Liver (tissue), 3 donors: Measurements from ENCODE around the gene RFX8.

ENCODE experiments used
- CTCF ChIP-seq: fragments of 150-350 bp; IDR thresholded peaks from 2 replicates; pipeline ENCODE4 v1.5.1; 2017; ENCODE audit warnings: improper control_type of control experiment, low read depth, low read length; ENCODE audit not compliant: missing input control
- FOXA1 ChIP-seq: IDR thresholded peaks from 2 replicates; pipeline ENCODE4 v1.6.1; 2016; ENCODE audit warnings: antibody characterized with exemption
- HNF4G ChIP-seq: IDR thresholded peaks from 2 replicates; pipeline ENCODE4 v1.6.1; 2016; ENCODE audit warnings: antibody characterized with exemption
- MAX ChIP-seq: IDR thresholded peaks from 2 replicates; pipeline ENCODE4 v1.6.1; 2016; ENCODE audit warnings: antibody characterized with exemption
- NR2F2 ChIP-seq: IDR thresholded peaks from 2 replicates; pipeline ENCODE4 v1.6.1; 2016; ENCODE audit warnings: antibody characterized with exemption
- RAD21 ChIP-seq, 2 donors: IDR thresholded peaks; 2 replicates each; pipeline ENCODE4 v1.6.1; 2016; ENCODE audit warnings: antibody characterized with exemption in 2 of 2, mild to moderate bottlenecking in 2 of 2
- REST ChIP-seq: IDR thresholded peaks from 2 replicates; pipeline ENCODE4 v1.6.1; 2016; ENCODE audit warnings: antibody characterized with exemption, mild to moderate bottlenecking
- TAF1 ChIP-seq: conservative IDR thresholded peaks from 2 replicates; pipeline ENCODE4 v1.6.1; 2016; ENCODE audit warnings: antibody characterized with exemption, mild to moderate bottlenecking
- YY1 ChIP-seq: IDR thresholded peaks from 2 replicates; pipeline ENCODE4 v1.6.1; 2016; ENCODE audit warnings: antibody characterized with exemption, mild to moderate bottlenecking
- ZBTB33 ChIP-seq: IDR thresholded peaks from 2 replicates; pipeline ENCODE4 v1.6.1; 2016; ENCODE audit warnings: antibody characterized with exemption
- donor health status: healthy.
- donor health status: healthy.

GRCh38 chr2:101356521-101356920 is 118.4 kb downstream of the RFX8 start:
- TF ChIP-seq CTCF: no peak
- no peak for TF ChIP-seq REST
- TF ChIP-seq ZBTB33: no peak
- TF ChIP-seq FOXA1: no peak
- no peak for TF ChIP-seq RAD21 (IDR thresholded peaks at IDR 0.05)
- no peak for TF ChIP-seq MAX
- TF ChIP-seq NR2F2: no peak
- TF ChIP-seq YY1: no peak
- no peak for TF ChIP-seq TAF1
- TF ChIP-seq HNF4G: no peak
